Urothelium cell line (cell line): Measurements from ENCODE around the gene ADAMTSL4.

Experiments
- DNase-seq: peaks from one replicate; pipeline ENCODE4 v3.0.0; 2011; ENCODE audit warnings: low spot score, mixed read lengths
- FAIRE-seq: peaks from 2 replicates; lab custom pipeline; 2011; peaks lifted over from hg19 to GRCh38; lab: Jason Lieb, UNC

Gene ADAMTSL4

GRCh38 chr1:150532860-150533259 is 16.3 kb upstream of the ADAMTSL4 start:
- FAIRE-seq, result no peak
- no peak for DNase-seq

- no peak for DNase-seq
- FAIRE-seq, result no peak
Observed at GRCh38 chr1:150534002-150534401, 15.2 kb upstream of the ADAMTSL4 start.

GRCh38 chr1:150535511-150536287 is 13.5 kb upstream of the ADAMTSL4 start:
- FAIRE-seq (no peak), DNase-seq (peak; percentile 38)

GRCh38 chr1:150536836-150537731 is 12.1 kb upstream of the ADAMTSL4 start:
- FAIRE-seq, result no peak

GRCh38 chr1:150537732-150538684 is 11.2 kb upstream of the ADAMTSL4 start:
- no peak for FAIRE-seq
- DNase-seq, result no peak

More at GRCh38 chr1:150536836-150537731, 12.1 kb upstream of the ADAMTSL4 start:
- no peak for DNase-seq

GRCh38 chr1:150543500-150544143 is 5.6 kb upstream of the ADAMTSL4 start:
- DNase-seq (no peak), FAIRE-seq (no peak)

GRCh38 chr1:150544204-150544603 is 5.0 kb upstream of the ADAMTSL4 start:
- DNase-seq (no peak), FAIRE-seq (no peak)

- no peak for DNase-seq
Observed at GRCh38 chr1:150545486-150546032, 3.6 kb upstream of the ADAMTSL4 start.

GRCh38 chr1:150546294-150546937 is 2.8 kb upstream of the ADAMTSL4 start:
- FAIRE-seq, result no peak

More at GRCh38 chr1:150545486-150546032, 3.6 kb upstream of the ADAMTSL4 start:
- FAIRE-seq, result no peak

GRCh38 chr1:150548324-150548631 is 930 bp upstream of the ADAMTSL4 start:
- no peak for FAIRE-seq

More at GRCh38 chr1:150546294-150546937, 2.8 kb upstream of the ADAMTSL4 start:
- no peak for DNase-seq

GRCh38 chr1:150549496-150550221 is 451 bp downstream of the ADAMTSL4 start:
- FAIRE-seq (no peak), DNase-seq (no peak)

More at GRCh38 chr1:150548324-150548631, 930 bp upstream of the ADAMTSL4 start:
- no peak for DNase-seq

- DNase-seq (no peak), FAIRE-seq (no peak)
Observed at GRCh38 chr1:150550222-150551050, 1.2 kb downstream of the ADAMTSL4 start.

- DNase-seq, result no peak
- no peak for FAIRE-seq
Observed at GRCh38 chr1:150551051-150551783, 2.0 kb downstream of the ADAMTSL4 start.

- DNase-seq, result no peak
- FAIRE-seq, result no peak
Observed at GRCh38 chr1:150551784-150552127, 2.5 kb downstream of the ADAMTSL4 start.

GRCh38 chr1:150552128-150552910 is 3.1 kb downstream of the ADAMTSL4 start:
- DNase-seq (peak; percentile 45), FAIRE-seq (no peak)

- FAIRE-seq (no peak), DNase-seq (no peak)
Observed at GRCh38 chr1:150552911-150553289, 3.7 kb downstream of the ADAMTSL4 start.
